Kidney epithelial cell (primary cell): ENCODE data around the gene ADAMTS2. TPM values are rescaled to one million over a fixed set of nuclear protein-coding genes. Genes with fewer than 3 reads are reported as not detected.

Experiments
- DNase-seq: peaks from one replicate; pipeline ENCODE4 v3.0.0-alpha.2; 2010; ENCODE audit warnings: low read depth
- H3K27me3 ChIP-seq: 2 replicates; pipeline ENCODE4 v1.6.0; 2011; ENCODE audit warnings: low read length; ENCODE audit not compliant: control insufficient read depth, insufficient read depth
- H3K36me3 ChIP-seq: 2 replicates; pipeline ENCODE4 v1.5.1; 2011; ENCODE audit warnings: low read length; ENCODE audit not compliant: control insufficient read depth, insufficient read depth
- H3K4me3 ChIP-seq: 2 replicates; pipeline ENCODE4 v1.5.1; 2011; ENCODE audit warnings: low read depth, mild to moderate bottlenecking, control low read depth, low read length
- total RNA-seq: library from RNA; depleted of rRNA; stranded (reverse); fragments of >200 nt; gene quantifications from 2 replicates; pipeline ENCODE4 v1.2.3, GENCODE V29; 2015
- TF ChIP-seq, protein P1 (sequence below): IDR thresholded peaks from 2 replicates; pipeline ENCODE4 v1.5.1; 2011; ENCODE audit warnings: mild to moderate bottlenecking, moderate library complexity, low read length, control low read depth, inconsistent platforms; ENCODE audit not compliant: insufficient read depth, poor library complexity, severe bottlenecking

Gene ADAMTS2
- total RNA-seq, 1 donor from 2014 or later = 1.8 TPM

GRCh38 chr5:179292681-179293635, 52.3 kb downstream of the ADAMTS2 start:
- Histone ChIP-seq H3K27me3 (no peaks in the 10 kb centered on the region), H3K36me3 (no peaks in the 10 kb centered on the region), H3K4me3 (no peak overlapping the region)
- TF ChIP-seq, protein P1, sequence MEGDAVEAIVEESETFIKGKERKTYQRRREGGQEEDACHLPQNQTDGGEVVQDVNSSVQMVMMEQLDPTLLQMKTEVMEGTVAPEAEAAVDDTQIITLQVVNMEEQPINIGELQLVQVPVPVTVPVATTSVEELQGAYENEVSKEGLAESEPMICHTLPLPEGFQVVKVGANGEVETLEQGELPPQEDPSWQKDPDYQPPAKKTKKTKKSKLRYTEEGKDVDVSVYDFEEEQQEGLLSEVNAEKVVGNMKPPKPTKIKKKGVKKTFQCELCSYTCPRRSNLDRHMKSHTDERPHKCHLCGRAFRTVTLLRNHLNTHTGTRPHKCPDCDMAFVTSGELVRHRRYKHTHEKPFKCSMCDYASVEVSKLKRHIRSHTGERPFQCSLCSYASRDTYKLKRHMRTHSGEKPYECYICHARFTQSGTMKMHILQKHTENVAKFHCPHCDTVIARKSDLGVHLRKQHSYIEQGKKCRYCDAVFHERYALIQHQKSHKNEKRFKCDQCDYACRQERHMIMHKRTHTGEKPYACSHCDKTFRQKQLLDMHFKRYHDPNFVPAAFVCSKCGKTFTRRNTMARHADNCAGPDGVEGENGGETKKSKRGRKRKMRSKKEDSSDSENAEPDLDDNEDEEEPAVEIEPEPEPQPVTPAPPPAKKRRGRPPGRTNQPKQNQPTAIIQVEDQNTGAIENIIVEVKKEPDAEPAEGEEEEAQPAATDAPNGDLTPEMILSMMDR = no peak
- DNase-seq = no peak

- Histone ChIP-seq H3K36me3 (no peaks in the 10 kb centered on the region), H3K27me3 (no peaks in the 10 kb centered on the region)
Observed at GRCh38 chr5:179292202-179292601, 53.1 kb downstream of the ADAMTS2 start.

DNA sequence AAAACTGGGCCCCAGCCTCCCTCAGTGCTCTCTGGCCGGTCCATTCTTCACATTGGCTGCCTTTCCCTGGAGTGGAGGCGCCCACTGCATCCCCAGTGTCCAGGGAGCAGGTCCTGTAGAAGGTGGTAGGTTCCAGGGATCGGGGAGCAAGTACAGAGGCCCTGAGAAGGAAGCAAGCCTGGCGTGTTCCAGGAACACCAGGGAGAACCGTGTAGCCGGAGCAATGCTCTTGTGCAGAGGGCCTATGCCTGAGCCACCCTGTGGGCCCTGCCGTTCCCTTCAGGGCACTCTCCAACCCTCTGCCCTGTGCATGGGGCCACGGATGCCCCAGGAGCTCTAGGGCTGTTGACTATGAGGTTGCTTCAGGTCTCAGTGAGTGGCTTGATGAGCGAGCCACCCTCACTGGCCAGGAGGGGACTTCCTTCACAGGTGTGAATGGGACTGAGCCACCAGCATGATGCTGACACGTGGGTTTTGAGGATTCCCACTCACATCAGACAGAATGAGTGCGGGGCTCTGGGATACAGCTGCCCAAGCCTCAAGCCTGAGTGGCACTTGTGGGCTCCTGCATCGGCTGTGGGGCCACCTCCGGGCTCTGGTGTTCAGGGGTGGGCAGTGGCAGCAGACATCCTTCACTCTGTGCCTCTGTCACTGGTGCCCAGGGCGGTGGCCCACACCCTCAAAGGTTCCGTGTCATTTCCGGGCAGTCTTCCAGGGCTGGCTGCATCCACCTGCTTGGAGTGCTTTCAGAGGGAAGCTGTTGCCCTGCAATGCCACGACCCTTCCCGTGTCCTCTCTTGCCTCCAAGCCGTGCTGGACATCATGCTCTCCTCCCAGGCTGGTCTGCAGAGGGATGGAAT, 54.4 kb downstream of the ADAMTS2 start:
- H3K27me3 ChIP-seq = no peaks in the 10 kb centered on the region
- TF ChIP-seq, protein P1 = no peak
- no peaks in the 10 kb centered on the region for H3K36me3 ChIP-seq
- no peak for DNase-seq
- H3K4me3 ChIP-seq = no peak overlapping the region

More at GRCh38 chr5:179292202-179292601, 53.1 kb downstream of the ADAMTS2 start:
- TF ChIP-seq, protein P1 = no peak
- DNase-seq = no peak
- H3K4me3 ChIP-seq = no peak overlapping the region

DNA sequence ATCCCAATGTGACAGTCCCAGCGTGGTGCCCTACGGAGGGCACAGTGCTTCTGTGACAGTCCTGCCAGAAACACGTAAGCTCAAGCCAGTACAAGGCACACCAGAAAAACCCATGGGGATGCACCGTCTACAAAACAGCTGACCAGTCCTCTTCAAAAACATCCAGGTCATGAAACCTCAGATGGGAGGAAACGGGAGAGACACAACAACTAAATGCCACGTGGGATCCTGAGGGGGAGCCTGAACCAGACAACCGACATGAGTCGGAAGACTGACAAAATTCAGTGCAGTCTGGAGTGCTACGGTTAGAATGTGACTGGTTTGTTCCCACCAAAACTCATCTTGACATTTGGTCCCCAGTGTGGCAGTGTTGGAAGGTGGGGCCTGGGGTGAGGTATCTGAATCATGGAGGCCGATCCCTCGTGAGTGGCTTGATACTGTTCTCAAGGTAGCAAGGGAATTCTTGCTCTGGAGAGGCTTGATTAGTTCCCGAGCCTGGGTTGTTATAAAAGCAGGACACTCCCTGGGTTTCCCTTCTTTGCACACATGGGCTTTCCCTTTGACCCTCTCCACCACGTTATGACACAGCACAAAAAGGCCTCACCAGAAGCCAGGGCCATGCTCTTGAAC, 55.4 kb downstream of the ADAMTS2 start:
- Histone ChIP-seq H3K27me3 (no peaks in the 10 kb centered on the region), H3K36me3 (no peaks in the 10 kb centered on the region), H3K4me3 (no peak overlapping the region)
- TF ChIP-seq, protein P1 = no peak
- DNase-seq = no peak

DNA sequence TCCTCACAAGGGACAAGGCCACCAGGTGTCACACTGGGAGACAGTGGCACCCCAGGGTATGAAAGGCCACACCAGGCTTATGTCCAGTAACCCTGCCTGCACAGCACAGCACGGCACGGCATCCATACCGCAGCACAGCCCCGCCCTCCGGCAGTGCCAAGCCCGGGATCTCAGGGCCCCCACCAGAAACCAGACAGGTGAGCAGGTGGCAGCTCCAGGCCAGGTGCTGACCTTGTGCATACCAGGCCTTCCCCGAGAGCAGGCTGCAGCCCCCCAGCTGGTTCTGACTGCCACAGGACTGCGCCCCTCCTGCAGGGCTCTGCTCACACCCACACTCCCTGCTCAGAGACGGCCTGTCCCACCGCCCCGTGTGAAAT, 56.5 kb downstream of the ADAMTS2 start:
- H3K36me3 ChIP-seq = no peaks in the 10 kb centered on the region
- no peaks in the 10 kb centered on the region for H3K27me3 ChIP-seq
- no peak overlapping the region for H3K4me3 ChIP-seq
- TF ChIP-seq, protein P1 = no peak
- no peak for DNase-seq
